Esophagus muscularis mucosa (tissue), 4 donors: Measurements from ENCODE around the gene MREG. TPM values are rescaled to one million over a fixed set of nuclear protein-coding genes. Genes with fewer than 3 reads are reported as not detected.

ENCODE experiments used
- DNase-seq: peaks from one replicate; pipeline ENCODE4 v3.0.0-alpha.2; 2017; ENCODE audit errors: extremely low spot score
- H3K27ac ChIP-seq, 4 donors: fragments of 200-600 bp; sonication (generic); replicated peaks in 1 of 4; 1 replicate in 3 of 4; 2 replicates in 1 of 4; pipeline ENCODE4 v1.5.1; 2016 to 2019; ENCODE audit warnings: mild to moderate bottlenecking in 1 of 4
- H3K27me3 ChIP-seq, 4 donors: fragments of 200-600 bp; sonication (generic); one replicate each; pipeline versions ENCODE4 v1.5.1 to v1.6.0; 2016 to 2019
- H3K36me3 ChIP-seq, 4 donors: fragments of 200-600 bp; sonication (generic); one replicate each; pipeline ENCODE4 v1.5.1; 2016 to 2019
- H3K4me1 ChIP-seq, 4 donors: fragments of 200-600 bp; sonication (generic); one replicate each; pipeline ENCODE4 v1.5.1; 2016 to 2019
- H3K4me3 ChIP-seq, 4 donors: fragments of 200-600 bp; sonication (generic); 1 replicate in 2 of 4; 2 replicates in 2 of 4; pipeline ENCODE4 v1.5.1; 2016 to 2019; ENCODE audit warnings: mild to moderate bottlenecking in 4 of 4, moderate library complexity in 1 of 4
- H3K9me3 ChIP-seq, 4 donors: fragments of 200-600 bp; sonication (generic); 1 replicate in 3 of 4; 2 replicates in 1 of 4; pipeline ENCODE4 v1.5.1; 2016 to 2019
- CTCF ChIP-seq, 3 experiments: fragments of 200-600 bp in 2 of 3; fragments of 450-650 bp in 1 of 3; sonication (generic) in 2 of 3; IDR thresholded peaks; one replicate each; pipeline ENCODE4 v1.5.1; 2017 to 2019; ENCODE audit warnings: antibody characterized with exemption in 3 of 3, mild to moderate bottlenecking in 2 of 3, moderate library complexity in 1 of 3
- EP300 ChIP-seq: sonication (generic); formaldehyde crosslinking; IDR thresholded peaks from one replicate; pipeline ENCODE4 v1.6.1; 2017; ENCODE audit warnings: antibody characterized with exemption
- POLR2A ChIP-seq: fragments of 450-650 bp; IDR thresholded peaks from one replicate; pipeline ENCODE4 v1.6.1; 2017; ENCODE audit warnings: antibody characterized with exemption, moderate library complexity, mild to moderate bottlenecking, low read depth
- POLR2AphosphoS5 ChIP-seq, 2 donors: sonication (generic); formaldehyde crosslinking; IDR thresholded peaks; one replicate each; pipeline ENCODE4 v1.6.1; 2017; ENCODE audit warnings: antibody characterized with exemption in 2 of 2
- WGBS: methylation state at CpG from one replicate; pipeline ENCODE4 v1.1.5; 2018; 5-methylcytosine and 5-hydroxymethylcytosine counted together
- intact Hi-C: fragments of 100-400 bp; cut with DNase I; formaldehyde crosslinking; loops from one replicate; pipeline ENCODE4 v1.15.1; 2023
- total RNA-seq, 4 donors: library from RNA; depleted of rRNA; stranded (reverse); fragments of >200 nt; gene quantifications; one replicate each; pipeline versions ENCODE4 v1.1.0 to v1.2.1, GENCODE V29; 2016

Gene MREG
- total RNA-seq, 4 donors from 2014 or later: 0.40 to 1.2 (median 0.70) TPM

- Histone ChIP-seq H3K4me1 (no peaks in the 10 kb centered on the region), H3K4me3 (no peak overlapping the region), H3K27ac (no peak overlapping the region), H3K9me3 (no peaks in the 10 kb centered on the region), H3K36me3 (no peaks in the 10 kb centered on the region), H3K27me3 (no peaks in the 10 kb centered on the region)
- intact Hi-C loops: no loop called here
- WGBS: 37% methylated on average over 3 of the region's 3 CpGs
- DNase-seq: no peak
- peak; percentile 30 to 50 (median 35) for TF ChIP-seq CTCF (IDR thresholded peaks at IDR 0.05)
- no peak for TF ChIP-seq EP300
- no peak for TF ChIP-seq POLR2AphosphoS5 (IDR thresholded peaks at IDR 0.05)
Observed at GRCh38 chr2:216023055-216023648, 9.8 kb upstream of the MREG start.

- Histone ChIP-seq H3K4me1 (no peaks in the 10 kb centered on the region), H3K9me3 (no peaks in the 10 kb centered on the region), H3K27me3 (no peaks in the 10 kb centered on the region), H3K4me3 (no peak overlapping the region), H3K27ac (no peak overlapping the region), H3K36me3 (no peaks in the 10 kb centered on the region)
- 89% methylated on average over 7 of the region's 7 CpGs for WGBS
- intact Hi-C loops: no loop called here
- no peak for DNase-seq
- TF ChIP-seq POLR2AphosphoS5 (IDR thresholded peaks at IDR 0.05) (no peak), CTCF (IDR thresholded peaks at IDR 0.05) (no peak), EP300 (no peak), POLR2A (no peak)
Observed at GRCh38 chr2:216021768-216022565, 8.6 kb upstream of the MREG start.

DNA sequence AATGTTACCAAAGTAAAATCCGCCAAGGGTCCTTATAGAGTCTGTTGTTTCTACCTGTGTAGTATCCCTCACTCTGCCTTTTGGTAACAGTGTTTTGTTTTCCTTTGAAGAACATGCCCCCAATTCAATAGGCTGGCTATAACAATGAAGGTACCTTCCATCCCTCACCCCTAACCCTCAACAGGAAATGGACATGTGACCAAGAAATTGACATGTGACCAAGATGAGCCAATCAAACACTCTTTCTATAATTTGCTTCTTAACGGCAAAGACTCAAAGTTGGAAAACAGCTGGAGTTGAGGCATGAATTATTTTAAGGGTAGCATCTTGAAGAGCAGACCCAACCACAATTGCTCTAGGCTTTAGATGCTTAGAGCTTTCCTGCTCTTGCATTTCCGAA is 5.4 kb upstream of the MREG start:
- no peaks in the 10 kb centered on the region for H3K27me3 ChIP-seq
- peaks cover 4 to 5% (median 5%) of the 10 kb centered on the region in 4 donors for H3K4me1 ChIP-seq
- no peak overlapping the region for H3K27ac ChIP-seq
- H3K36me3 ChIP-seq: no peaks in the 10 kb centered on the region
- intact Hi-C loops: no loop called here
- no peaks in the 10 kb centered on the region for H3K9me3 ChIP-seq
- no peak overlapping the region for H3K4me3 ChIP-seq
- 93% methylated on average over 3 of the region's 3 CpGs for WGBS
- DNase-seq: no peak
- TF ChIP-seq CTCF (IDR thresholded peaks at IDR 0.05) (no peak), POLR2A (no peak), EP300 (no peak), POLR2AphosphoS5 (IDR thresholded peaks at IDR 0.05) (no peak)

DNA sequence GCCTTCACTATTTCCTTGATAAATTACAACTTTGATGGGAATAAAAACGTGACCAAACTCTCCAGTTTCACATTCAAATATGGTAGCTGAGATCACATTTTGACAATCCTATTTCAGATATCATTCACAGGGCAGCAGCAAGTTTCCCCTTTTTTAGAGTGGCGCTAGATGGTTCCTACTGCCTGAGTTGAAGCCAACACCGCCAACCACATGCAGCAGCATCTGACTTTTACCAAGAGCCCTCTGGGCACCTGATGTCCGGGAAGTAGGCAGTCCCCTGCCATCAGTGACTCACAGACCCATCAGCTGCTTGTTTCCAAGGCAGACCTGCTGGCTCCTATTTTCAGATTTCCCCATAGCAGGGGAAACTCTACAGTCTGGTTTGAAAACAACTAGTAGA is 4.0 kb upstream of the MREG start:
- peaks cover 7 to 16% (median 15%) of the 10 kb centered on the region in 4 donors for H3K4me1 ChIP-seq
- H3K36me3 ChIP-seq: no peaks in the 10 kb centered on the region
- no peak overlapping the region for H3K27ac ChIP-seq
- 89% methylated on average over 4 of the region's 4 CpGs for WGBS
- no peak for DNase-seq
- H3K27me3 ChIP-seq: no peaks in the 10 kb centered on the region
- intact Hi-C loops: no loop called here
- no peaks in the 10 kb centered on the region for H3K9me3 ChIP-seq
- TF ChIP-seq POLR2AphosphoS5 (IDR thresholded peaks at IDR 0.05) (no peak), EP300 (no peak), CTCF (IDR thresholded peaks at IDR 0.05) (no peak), POLR2A (no peak)
- no peak overlapping the region for H3K4me3 ChIP-seq
